H1 (cell line): ENCODE measurements around the gene SFMBT2.

Source experiments
- CEBPB ChIP-seq: IDR thresholded peaks from 2 replicates; pipeline ENCODE4 v1.6.1; 2012; ENCODE audit warnings: low read depth, low read length
- CHD7 ChIP-seq: fragments of 300-600 bp; sonication (generic); IDR thresholded peaks from 2 replicates; pipeline ENCODE4 v1.7.1; 2012; ENCODE audit warnings: low read length, moderate library complexity, mild to moderate bottlenecking, inconsistent platforms; ENCODE audit not compliant: insufficient replicate concordance
- CTCF ChIP-seq, 3 experiments: IDR thresholded peaks; 1 replicate in 2 of 3; 2 replicates in 1 of 3; pipeline versions ENCODE4 v1.5.1 to v1.6.1; 2011; ENCODE audit warnings: low read length in 3 of 3, mild to moderate bottlenecking in 3 of 3, inconsistent platforms in 2 of 3, low read depth in 1 of 3, moderate library complexity in 1 of 3; ENCODE audit not compliant: insufficient read depth in 1 of 3; ENCODE audit errors: control extremely low read depth in 1 of 3
- EZH2 ChIP-seq: fragments of 200-600 bp; sonication (generic); IDR thresholded peaks from 2 replicates; pipeline ENCODE4 v1.7.1; 2012; ENCODE audit warnings: low read depth, mild to moderate bottlenecking, moderate library complexity, low read length, inconsistent platforms; ENCODE audit not compliant: severe bottlenecking
- JUN ChIP-seq: IDR thresholded peaks from 2 replicates; pipeline ENCODE4 v1.6.1; 2011; ENCODE audit warnings: low read depth, mild to moderate bottlenecking, improper control_type of control experiment, low read length
- POLR2AphosphoS5 ChIP-seq: IDR thresholded peaks from 2 replicates; pipeline ENCODE4 v1.6.1; 2011; ENCODE audit warnings: low read depth, low read length
- TEAD4 ChIP-seq: IDR thresholded peaks from 2 replicates; pipeline ENCODE4 v1.6.1; 2012; ENCODE audit warnings: low read depth, low read length, inconsistent platforms, mixed read lengths

GRCh38 chr10:7117177-7117799 is 293.5 kb downstream of the SFMBT2 start:
- TF ChIP-seq CHD7, result no peak
- no peak for TF ChIP-seq POLR2AphosphoS5
- TF ChIP-seq CEBPB, result no peak
- TF ChIP-seq EZH2, result no peak
- no peak for TF ChIP-seq TEAD4
- no peak for TF ChIP-seq CTCF (IDR thresholded peaks at IDR 0.05; ENCODE audit: control extremely low read depth in 1 of 3, insufficient read depth in 1 of 3, low read depth in 1 of 3, low read length in 3 of 3)
- no peak for TF ChIP-seq JUN
